HEK293 (cell line): Measurements from ENCODE around the gene GGA3.
A peak's percentile ranks its signal among the peaks of the same experiment; 100 is the strongest.

Experiments used
- CTCF ChIA-PET: fragments of 350-600 bp; formaldehyde crosslinking; extraction: SDS; loops from one replicate; lab custom pipeline; 2021; ENCODE audit warnings: antibody characterized with exemption; lab: Yijun Ruan, JAX
- POLR2A ChIA-PET: fragments of 300-600 bp; formaldehyde crosslinking; extraction: SDS; loops from one replicate; lab custom pipeline; 2020; ENCODE audit warnings: antibody characterized with exemption, inconsistent platforms; lab: Yijun Ruan, JAX
- H3K27ac ChIP-seq: fragments of 200-500 bp; sonication (Bioruptor generic); 2 replicates; pipeline ENCODE4 v1.5.1; 2014; ENCODE audit warnings: low read depth, low read length, control low read depth, inconsistent platforms; ENCODE audit errors: extremely low read depth
- H3K36me3 ChIP-seq, 2 experiments: fragments of 200-500 bp in 1 of 2; sonication (Bioruptor generic) in 1 of 2; 1 replicate in 1 of 2; 2 replicates in 1 of 2; pipeline ENCODE4 v1.5.1; 2014 to 2017; ENCODE audit warnings: inconsistent platforms in 2 of 2, low read length in 2 of 2; ENCODE audit not compliant: control insufficient read depth in 2 of 2, insufficient read depth in 1 of 2
- H3K4me1 ChIP-seq: fragments of 200-500 bp; sonication (Bioruptor generic); 2 replicates; pipeline ENCODE4 v1.5.1; 2014; ENCODE audit warnings: mild to moderate bottlenecking, low read length, inconsistent platforms; ENCODE audit not compliant: control insufficient read depth, insufficient read depth
- H3K4me3 ChIP-seq: 2 replicates; pipeline ENCODE4 v1.5.1; 2011; ENCODE audit warnings: low read depth, mild to moderate bottlenecking, control low read depth, low read length, moderate library complexity
- H3K9me3 ChIP-seq: fragments of 200-500 bp; sonication (Bioruptor generic); 2 replicates; pipeline ENCODE4 v1.5.1; 2014; ENCODE audit warnings: low read depth, low read length, inconsistent platforms; ENCODE audit not compliant: control insufficient read depth, insufficient read depth
- FEZF1 ChIP-seq: fragments of 450-650 bp; formaldehyde crosslinking; IDR thresholded peaks from 2 replicates; pipeline ENCODE4 v1.5.1; 2016; ENCODE audit warnings: missing biosample characterization, missing genetic modification characterization
- KLF7 ChIP-seq: fragments of 450-650 bp; formaldehyde crosslinking; IDR thresholded peaks from 2 replicates; pipeline ENCODE4 v1.5.1; 2016; ENCODE audit warnings: missing biosample characterization, missing genetic modification characterization, borderline replicate concordance
- SALL2 ChIP-seq: fragments of 450-650 bp; formaldehyde crosslinking; IDR thresholded peaks from 2 replicates; pipeline ENCODE4 v1.5.0; 2017; ENCODE audit warnings: missing biosample characterization, mild to moderate bottlenecking, missing genetic modification characterization, borderline replicate concordance
- TRIM28 ChIP-seq: IDR thresholded peaks from 2 replicates; pipeline ENCODE4 v1.6.1; 2011; ENCODE audit warnings: low read length, control low read depth, borderline replicate concordance
- ZBTB8A ChIP-seq: fragments of 450-650 bp; formaldehyde crosslinking; IDR thresholded peaks from 2 replicates; pipeline ENCODE4 v1.5.1; 2016; ENCODE audit warnings: missing biosample characterization, missing genetic modification characterization
- ZNF174 ChIP-seq: fragments of 450-650 bp; formaldehyde crosslinking; IDR thresholded peaks from 2 replicates; pipeline ENCODE4 v1.5.0; 2017; ENCODE audit warnings: missing biosample characterization, mild to moderate bottlenecking, missing genetic modification characterization
- ZNF501 ChIP-seq: fragments of 450-650 bp; formaldehyde crosslinking; IDR thresholded peaks from 2 replicates; pipeline ENCODE4 v1.5.1; 2016; ENCODE audit warnings: missing biosample characterization, missing genetic modification characterization
- ZNF658 ChIP-seq: fragments of 450-650 bp; formaldehyde crosslinking; IDR thresholded peaks from 2 replicates; pipeline ENCODE4; 2016; ENCODE audit warnings: missing biosample characterization, missing genetic modification characterization
- ZNF701 ChIP-seq: fragments of 450-650 bp; formaldehyde crosslinking; IDR thresholded peaks from 2 replicates; pipeline ENCODE4 v1.5.1; 2016; ENCODE audit warnings: missing biosample characterization, missing genetic modification characterization
- ZSCAN23 ChIP-seq: fragments of 450-650 bp; formaldehyde crosslinking; IDR thresholded peaks from 2 replicates; pipeline ENCODE4 v1.5.1; 2016; ENCODE audit warnings: missing biosample characterization, missing genetic modification characterization
- ZXDB ChIP-seq: fragments of 450-650 bp; formaldehyde crosslinking; IDR thresholded peaks from 2 replicates; pipeline ENCODE4 v1.5.1; 2016; ENCODE audit warnings: missing biosample characterization, missing genetic modification characterization
- TF ChIP-seq, protein P1 (sequence below): fragments of 450-650 bp; formaldehyde crosslinking; IDR thresholded peaks from 2 replicates; pipeline ENCODE4 v1.5.1; 2016; ENCODE audit warnings: missing biosample characterization, missing genetic modification characterization
- TF ChIP-seq, protein P2 (sequence below): fragments of 450-650 bp; formaldehyde crosslinking; IDR thresholded peaks from 2 replicates; pipeline ENCODE4 v1.5.1; 2016; ENCODE audit warnings: missing biosample characterization, missing genetic modification characterization

GGA3 gene

DNA sequence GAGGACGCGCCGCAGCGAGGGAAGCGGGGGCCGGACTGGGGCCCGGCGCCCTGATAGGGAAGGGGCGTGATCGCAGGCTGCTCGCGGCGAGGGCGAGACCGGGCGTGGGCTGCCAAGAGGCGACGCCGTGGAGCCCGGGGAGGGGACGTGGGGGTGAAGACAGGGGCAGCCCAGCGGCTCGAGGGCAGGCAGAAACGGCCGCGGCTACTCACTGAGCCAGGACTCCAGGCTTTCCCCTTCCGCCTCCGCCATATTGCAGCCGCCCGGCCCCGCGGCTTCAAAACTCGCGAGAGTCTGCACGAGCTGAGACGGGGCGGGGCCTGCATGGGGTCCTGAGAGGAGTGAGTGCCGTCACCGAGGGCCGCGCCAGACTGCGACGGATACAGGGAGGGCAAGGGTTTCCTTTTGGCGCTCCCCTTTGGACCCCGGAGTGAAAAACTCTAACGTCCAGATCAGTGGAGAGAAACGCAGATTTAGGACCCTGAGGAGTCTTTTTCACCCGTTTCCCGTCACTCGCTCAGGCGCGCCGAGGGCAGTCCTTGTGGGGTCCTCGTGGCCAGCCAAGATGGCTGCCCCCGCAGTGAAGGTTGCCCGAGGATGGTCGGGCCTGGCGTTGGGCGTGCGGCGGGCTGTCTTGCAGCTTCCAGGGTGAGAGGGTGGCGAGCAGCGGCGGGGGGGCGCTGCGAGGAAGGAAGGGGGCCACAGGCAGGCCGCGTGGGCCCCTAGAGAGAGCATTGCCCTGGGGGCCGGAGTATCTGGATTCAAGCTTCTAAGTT is at the start of gene GGA3, which contains the start of gene MRPS7 (continued):
- TF ChIP-seq KLF7 (tag by site-specific recombination) = peak; percentile 71

DNA sequence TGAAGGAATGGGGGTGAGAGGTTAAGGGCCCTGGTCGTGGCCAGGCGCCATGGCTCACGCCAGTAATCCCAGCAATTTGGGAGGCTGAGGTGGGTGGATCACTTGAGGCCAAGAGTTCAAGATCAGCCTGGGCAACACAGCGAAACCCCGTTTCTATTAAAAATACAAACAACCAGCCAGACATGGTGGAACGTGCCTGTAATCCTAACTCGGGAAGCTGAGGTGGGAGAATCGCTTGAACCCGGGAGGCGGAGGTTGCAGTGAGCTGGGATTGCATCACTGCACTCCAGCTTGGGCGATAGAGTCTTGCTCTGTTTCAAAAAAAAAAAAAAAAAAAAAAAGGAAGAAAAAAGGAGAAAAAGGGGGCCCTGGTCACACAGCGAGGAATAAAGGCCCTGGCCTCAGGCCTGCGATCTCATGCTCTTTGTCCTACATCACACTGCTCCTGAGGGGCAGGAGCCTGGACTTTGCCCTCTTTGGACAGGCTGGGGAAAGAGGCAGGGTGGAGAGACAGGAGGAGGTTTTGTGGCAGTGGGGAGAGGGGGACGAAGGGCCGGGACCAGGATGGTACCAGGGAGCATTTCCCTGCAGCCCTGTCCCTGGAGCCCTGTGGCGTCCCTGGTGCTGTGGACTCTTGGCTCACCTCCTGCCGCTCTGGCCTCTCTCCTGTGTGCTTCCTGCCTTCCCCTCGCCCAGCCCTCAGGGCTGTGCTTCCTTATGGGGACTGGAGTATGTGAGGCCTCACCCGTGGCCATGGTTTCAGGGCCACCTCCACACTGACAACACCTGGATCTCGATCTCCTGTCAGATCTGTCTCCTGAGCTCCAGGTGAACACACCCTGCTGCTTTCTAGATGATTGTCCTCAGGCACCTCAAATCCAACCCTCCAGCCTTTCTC is 47.6 kb upstream of the GGA3 start:
- TF ChIP-seq ZNF658 (tag by site-specific recombination) (no peak), TRIM28 (no peak), ZSCAN23 (no peak), ZNF501 (no peak), FEZF1 (no peak), ZNF174 (tag by site-specific recombination) (no peak), SALL2 (tag by site-specific recombination) (no peak), ZBTB8A (no peak)
- TF ChIP-seq, protein P1, sequence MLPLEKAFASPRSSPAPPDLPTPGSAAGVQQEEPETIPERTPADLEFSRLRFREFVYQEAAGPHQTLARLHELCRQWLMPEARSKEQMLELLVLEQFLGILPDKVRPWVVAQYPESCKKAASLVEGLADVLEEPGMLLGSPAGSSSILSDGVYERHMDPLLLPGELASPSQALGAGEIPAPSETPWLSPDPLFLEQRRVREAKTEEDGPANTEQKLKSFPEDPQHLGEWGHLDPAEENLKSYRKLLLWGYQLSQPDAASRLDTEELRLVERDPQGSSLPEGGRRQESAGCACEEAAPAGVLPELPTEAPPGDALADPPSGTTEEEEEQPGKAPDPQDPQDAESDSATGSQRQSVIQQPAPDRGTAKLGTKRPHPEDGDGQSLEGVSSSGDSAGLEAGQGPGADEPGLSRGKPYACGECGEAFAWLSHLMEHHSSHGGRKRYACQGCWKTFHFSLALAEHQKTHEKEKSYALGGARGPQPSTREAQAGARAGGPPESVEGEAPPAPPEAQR (tag by site-specific recombination) = no peak
- POLR2A ChIA-PET = interaction anchor here (1.1 to 2.4 kb wide), 3 partner anchors 19 to 97 kb away, joined by 6 to 10 read pairs (median 7); partner anchors contain the start of gene SLC25A19
- Histone ChIP-seq H3K36me3 (no peaks in the 10 kb centered on the region; a peak in 1 of 3 replicates), H3K4me1 (no peaks in the 10 kb centered on the region), H3K4me3 (no peak overlapping the region), H3K27ac (peak overlapping the region; percentile 46; the same call in 1 of the 2 replicates), H3K9me3 (no peaks in the 10 kb centered on the region)
- CTCF ChIA-PET = interaction anchor here (1.7 kb wide), 1 partner anchor 12 kb away, joined by 4 read pairs; no protein-coding TSS in a partner anchor

DNA sequence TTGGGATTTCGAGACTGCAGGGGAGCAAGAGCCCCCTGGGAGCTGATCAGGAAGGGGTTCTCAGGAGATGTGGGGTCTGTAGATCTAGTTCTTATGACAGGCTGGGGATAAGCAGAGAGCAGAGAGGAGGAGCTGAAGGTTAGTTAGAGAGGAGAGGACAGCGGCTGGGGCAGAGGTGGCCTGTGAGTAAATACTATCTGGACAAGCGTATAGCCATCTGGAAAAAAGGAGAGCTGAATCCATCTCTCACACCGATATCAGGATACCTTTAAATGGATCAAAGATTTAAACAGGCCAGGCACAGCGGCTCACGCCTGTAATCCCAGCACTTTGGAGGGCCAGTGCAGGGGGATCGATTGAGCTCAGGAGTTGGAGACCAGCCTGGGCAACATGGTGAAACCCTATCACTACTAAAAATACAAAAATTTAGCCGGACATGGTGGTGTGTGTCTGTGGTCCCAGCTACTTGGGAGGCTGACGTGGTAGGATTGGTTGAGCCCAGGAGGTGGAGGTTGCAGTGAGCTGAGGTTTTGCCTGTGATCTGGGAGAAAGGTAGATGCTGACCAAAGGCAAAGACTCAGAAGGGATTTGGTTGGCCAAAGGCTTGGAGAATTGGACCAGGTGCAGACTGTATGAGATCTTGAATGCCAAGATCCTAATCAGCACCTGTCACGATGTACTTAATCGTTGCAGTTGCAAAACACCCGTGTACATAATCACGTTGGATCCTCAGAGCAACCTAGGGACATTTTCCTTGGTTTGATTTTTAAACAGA is 46.7 kb upstream of the GGA3 start:
- POLR2A ChIA-PET = interaction anchor here (0.6 to 1.3 kb wide), 3 partner anchors 18 to 98 kb away, joined by 3 to 7 read pairs (median 6); partner anchors contain the start of gene SLC25A19
- H3K4me3 ChIP-seq = no peak overlapping the region
- CTCF ChIA-PET = interaction anchor here (1.7 kb wide), 1 partner anchor 11 kb away, joined by 4 read pairs; no protein-coding TSS in a partner anchor
- H3K4me1 ChIP-seq = no peaks in the 10 kb centered on the region
- H3K36me3 ChIP-seq = no peaks in the 10 kb centered on the region; a peak in 1 of 3 replicates
- no peaks in the 10 kb centered on the region for H3K9me3 ChIP-seq
- H3K27ac ChIP-seq = no peak overlapping the region
- TF ChIP-seq, protein P2, sequence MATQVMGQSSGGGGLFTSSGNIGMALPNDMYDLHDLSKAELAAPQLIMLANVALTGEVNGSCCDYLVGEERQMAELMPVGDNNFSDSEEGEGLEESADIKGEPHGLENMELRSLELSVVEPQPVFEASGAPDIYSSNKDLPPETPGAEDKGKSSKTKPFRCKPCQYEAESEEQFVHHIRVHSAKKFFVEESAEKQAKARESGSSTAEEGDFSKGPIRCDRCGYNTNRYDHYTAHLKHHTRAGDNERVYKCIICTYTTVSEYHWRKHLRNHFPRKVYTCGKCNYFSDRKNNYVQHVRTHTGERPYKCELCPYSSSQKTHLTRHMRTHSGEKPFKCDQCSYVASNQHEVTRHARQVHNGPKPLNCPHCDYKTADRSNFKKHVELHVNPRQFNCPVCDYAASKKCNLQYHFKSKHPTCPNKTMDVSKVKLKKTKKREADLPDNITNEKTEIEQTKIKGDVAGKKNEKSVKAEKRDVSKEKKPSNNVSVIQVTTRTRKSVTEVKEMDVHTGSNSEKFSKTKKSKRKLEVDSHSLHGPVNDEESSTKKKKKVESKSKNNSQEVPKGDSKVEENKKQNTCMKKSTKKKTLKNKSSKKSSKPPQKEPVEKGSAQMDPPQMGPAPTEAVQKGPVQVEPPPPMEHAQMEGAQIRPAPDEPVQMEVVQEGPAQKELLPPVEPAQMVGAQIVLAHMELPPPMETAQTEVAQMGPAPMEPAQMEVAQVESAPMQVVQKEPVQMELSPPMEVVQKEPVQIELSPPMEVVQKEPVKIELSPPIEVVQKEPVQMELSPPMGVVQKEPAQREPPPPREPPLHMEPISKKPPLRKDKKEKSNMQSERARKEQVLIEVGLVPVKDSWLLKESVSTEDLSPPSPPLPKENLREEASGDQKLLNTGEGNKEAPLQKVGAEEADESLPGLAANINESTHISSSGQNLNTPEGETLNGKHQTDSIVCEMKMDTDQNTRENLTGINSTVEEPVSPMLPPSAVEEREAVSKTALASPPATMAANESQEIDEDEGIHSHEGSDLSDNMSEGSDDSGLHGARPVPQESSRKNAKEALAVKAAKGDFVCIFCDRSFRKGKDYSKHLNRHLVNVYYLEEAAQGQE = no peak
- TF ChIP-seq ZXDB (tag by site-specific recombination) = no peak
- TF ChIP-seq ZNF701 (tag by site-specific recombination) = no peak
